Astrocyte (in vitro differentiated cells and primary cell): ENCODE data around the gene TMC5. TPM values are rescaled to one million over a fixed set of nuclear protein-coding genes. Genes with fewer than 3 reads are reported as not detected.

Experiments
- DNase-seq: peaks from one replicate; pipeline ENCODE4 v3.0.0-alpha.2; 2010; ENCODE audit warnings: low read depth
- FAIRE-seq: peaks from 2 replicates; lab custom pipeline; 2011; peaks lifted over from hg19 to GRCh38; lab: Jason Lieb, UNC
- H2AFZ ChIP-seq: 2 replicates; pipeline ENCODE4 v1.6.0; 2012; ENCODE audit warnings: low read depth, low read length, inconsistent platforms
- H3K27ac ChIP-seq: 2 replicates; pipeline ENCODE4 v1.5.1; 2011; ENCODE audit warnings: low read depth, low read length, inconsistent platforms
- H3K27me3 ChIP-seq: 2 replicates; pipeline ENCODE4 v1.6.0; 2011; ENCODE audit warnings: low read length, inconsistent platforms; ENCODE audit not compliant: insufficient read depth
- H3K36me3 ChIP-seq: 2 replicates; pipeline ENCODE4 v1.5.1; 2011; ENCODE audit warnings: low read length, inconsistent platforms; ENCODE audit not compliant: insufficient read depth
- H3K4me1 ChIP-seq: 2 replicates; pipeline ENCODE4 v1.5.1; 2011; ENCODE audit warnings: low read length, inconsistent platforms; ENCODE audit not compliant: insufficient read depth
- H3K4me2 ChIP-seq: 2 replicates; pipeline ENCODE4 v1.6.0; 2012; ENCODE audit warnings: low read length, inconsistent platforms
- H3K4me3 ChIP-seq: 2 replicates; pipeline ENCODE4 v1.5.1; 2011; ENCODE audit warnings: low read depth, mild to moderate bottlenecking, low read length, inconsistent platforms; ENCODE audit not compliant: insufficient read depth
- H3K79me2 ChIP-seq: 2 replicates; pipeline ENCODE4 v1.6.0; 2012; ENCODE audit warnings: mild to moderate bottlenecking, low read length, inconsistent platforms; ENCODE audit not compliant: insufficient read depth
- H3K9ac ChIP-seq: 2 replicates; pipeline ENCODE4 v1.6.0; 2012; ENCODE audit warnings: mild to moderate bottlenecking, low read length, inconsistent platforms
- H3K9me3 ChIP-seq: 2 replicates; pipeline ENCODE4 v1.5.1; 2012; ENCODE audit warnings: low read depth, mild to moderate bottlenecking, low read length, inconsistent platforms; ENCODE audit not compliant: insufficient read depth
- H4K20me1 ChIP-seq: 2 replicates; pipeline ENCODE4 v1.6.0; 2012; ENCODE audit warnings: low read length, inconsistent platforms; ENCODE audit not compliant: insufficient read depth
- H3K27ac Mint-ChIP-seq: one replicate; pipeline ENCODE4 v1.8.0; 2021; ENCODE audit warnings: mild to moderate bottlenecking, mixed read lengths; ENCODE audit not compliant: unreplicated experiment
- H3K27me3 Mint-ChIP-seq: one replicate; pipeline ENCODE4 v1.8.0; 2021; ENCODE audit warnings: low read depth, mixed read lengths; ENCODE audit not compliant: unreplicated experiment
- H3K36me3 Mint-ChIP-seq: one replicate; pipeline ENCODE4 v1.8.0; 2021; ENCODE audit warnings: low read depth, mixed read lengths; ENCODE audit not compliant: unreplicated experiment
- H3K4me1 Mint-ChIP-seq: one replicate; pipeline ENCODE4 v1.8.0; 2021; ENCODE audit warnings: low read depth, mixed read lengths; ENCODE audit not compliant: unreplicated experiment
- H3K4me3 Mint-ChIP-seq: one replicate; pipeline ENCODE4 v1.8.0; 2021; ENCODE audit warnings: mild to moderate bottlenecking, moderate library complexity, mixed read lengths; ENCODE audit not compliant: unreplicated experiment
- H3K9me3 Mint-ChIP-seq: one replicate; pipeline ENCODE4 v1.8.0; 2021; ENCODE audit warnings: mild to moderate bottlenecking, mixed read lengths; ENCODE audit not compliant: unreplicated experiment
- CTCF ChIP-seq: IDR thresholded peaks from 2 replicates; pipeline ENCODE4 v1.5.1; 2011; ENCODE audit warnings: low read depth, mild to moderate bottlenecking, inconsistent platforms, low read length, moderate library complexity; ENCODE audit not compliant: insufficient read depth
- EZH2 ChIP-seq: IDR thresholded peaks from 2 replicates; pipeline ENCODE4 v1.6.1; 2012; ENCODE audit warnings: mild to moderate bottlenecking, low read length, inconsistent platforms; ENCODE audit not compliant: insufficient read depth
- total RNA-seq: library from RNA; stranded (reverse); gene quantifications from 2 replicates; pipeline ENCODE4 v1.2.1, GENCODE V29; 2021

TMC5 gene
- total RNA-seq, 1 donor from 2014 or later = 0.11 TPM

GRCh38 chr16:19524616-19525384, 107.1 kb downstream of the TMC5 start:
- Histone ChIP-seq H3K4me3 (peak overlapping the region; percentile 90), H3K9ac (peak overlapping the region; percentile 86), H3K27me3 (no peaks in the 10 kb centered on the region), H3K79me2 (peaks cover 30% of the 10 kb centered on the region), H3K27ac (no peak overlapping the region), H3K4me1 (peaks cover 6% of the 10 kb centered on the region), H3K4me2 (peak overlapping the region; percentile 92), H2AFZ (peak overlapping the region; percentile 94), H3K36me3 (no peaks in the 10 kb centered on the region), H3K9me3 (no peaks in the 10 kb centered on the region), H4K20me1 (peaks cover 13% of the 10 kb centered on the region)
- no peaks in the 10 kb centered on the region for H3K9me3 Mint-ChIP-seq
- TF ChIP-seq EZH2 (no peak), CTCF (no peak)
- H3K27ac Mint-ChIP-seq = no peak overlapping the region
- H3K36me3 Mint-ChIP-seq = peaks cover 6% of the 10 kb centered on the region
- no peaks in the 10 kb centered on the region for H3K27me3 Mint-ChIP-seq
- no peak for DNase-seq
- H3K4me1 Mint-ChIP-seq = peaks cover 7% of the 10 kb centered on the region
- H3K4me3 Mint-ChIP-seq = peak overlapping the region; percentile 100
- FAIRE-seq = no peak

GRCh38 chr16:19525385-19525723, 107.7 kb downstream of the TMC5 start:
- Histone ChIP-seq H4K20me1 (peaks cover 10% of the 10 kb centered on the region), H3K4me2 (peak overlapping the region; percentile 92), H3K79me2 (peaks cover 30% of the 10 kb centered on the region), H3K27ac (no peak overlapping the region), H3K4me1 (peaks cover 6% of the 10 kb centered on the region), H3K27me3 (no peaks in the 10 kb centered on the region), H3K4me3 (peak overlapping the region; percentile 90), H3K36me3 (no peaks in the 10 kb centered on the region), H3K9me3 (no peaks in the 10 kb centered on the region), H3K9ac (peak overlapping the region; percentile 86), H2AFZ (peak overlapping the region; percentile 94)
- FAIRE-seq (no peak), DNase-seq (no peak)
- no peaks in the 10 kb centered on the region for H3K27me3 Mint-ChIP-seq
- H3K27ac Mint-ChIP-seq = no peak overlapping the region
- H3K36me3 Mint-ChIP-seq = peaks cover 8% of the 10 kb centered on the region
- H3K4me1 Mint-ChIP-seq = peaks cover 7% of the 10 kb centered on the region
- TF ChIP-seq EZH2 = no peak
- peak overlapping the region; percentile 100 for H3K4me3 Mint-ChIP-seq
- H3K9me3 Mint-ChIP-seq = no peaks in the 10 kb centered on the region

GRCh38 chr16:19527161-19527560, 109.5 kb downstream of the TMC5 start:
- no peak overlapping the region for H3K4me3 ChIP-seq
- Mint-ChIP-seq H3K27ac (no peak overlapping the region), H3K27me3 (no peaks in the 10 kb centered on the region), H3K4me3 (no peak overlapping the region), H3K36me3 (peaks cover 8% of the 10 kb centered on the region), H3K9me3 (no peaks in the 10 kb centered on the region), H3K4me1 (peaks cover 7% of the 10 kb centered on the region)
- H4K20me1 ChIP-seq = no peaks in the 10 kb centered on the region
- FAIRE-seq (no peak), DNase-seq (no peak)
- H2AFZ ChIP-seq = no peak overlapping the region
- H3K27ac ChIP-seq = no peak overlapping the region
- H3K9ac ChIP-seq = no peak overlapping the region
- no peak overlapping the region for H3K4me2 ChIP-seq
- no peaks in the 10 kb centered on the region for H3K27me3 ChIP-seq
- H3K36me3 ChIP-seq = no peaks in the 10 kb centered on the region
- H3K79me2 ChIP-seq = peaks cover 24% of the 10 kb centered on the region
- H3K4me1 ChIP-seq = no peaks in the 10 kb centered on the region
- TF ChIP-seq EZH2 (no peak), CTCF (no peak)
- H3K9me3 ChIP-seq = no peaks in the 10 kb centered on the region
